Mesenchymal stem cell (in vitro differentiated cells and primary cell): ENCODE measurements around the gene DOCK11.
"Not testable (repeated sequence)": the region's sequence is repeated elsewhere in the genome, so short reads cannot be mapped to it uniquely, and the experiment has no call there.

Source experiments
- DNase-seq: peaks from one replicate; pipeline ENCODE4 v3.0.0-alpha.2; 2013
- H2AFZ ChIP-seq: one replicate; pipeline ENCODE4 v1.6.1; 2013; ENCODE audit warnings: low read depth, mild to moderate bottlenecking, control low read depth, inconsistent platforms, low read length, moderate library complexity
- H2AK5ac ChIP-seq: 2 replicates; pipeline ENCODE4 v1.6.1; 2013; ENCODE audit warnings: low read length, moderate library complexity, mild to moderate bottlenecking, inconsistent platforms; ENCODE audit not compliant: severe bottlenecking
- H2BK120ac ChIP-seq: one replicate; pipeline ENCODE4 v1.6.1; 2013; ENCODE audit warnings: low read depth, mild to moderate bottlenecking, inconsistent platforms, low read length, moderate library complexity
- H2BK12ac ChIP-seq, 2 experiments: one replicate each; pipeline ENCODE4 v1.6.1; 2013; ENCODE audit warnings: inconsistent platforms in 2 of 2, low read length in 2 of 2, mild to moderate bottlenecking in 2 of 2, moderate library complexity in 2 of 2, control low read depth in 1 of 2
- H2BK15ac ChIP-seq: one replicate; pipeline ENCODE4 v1.6.1; 2013; ENCODE audit warnings: mild to moderate bottlenecking, low read depth, inconsistent platforms; ENCODE audit not compliant: poor library complexity, severe bottlenecking
- H2BK5ac ChIP-seq: 2 replicates; pipeline ENCODE4 v1.6.1; 2013; ENCODE audit warnings: low read depth, mild to moderate bottlenecking, low read length, control low read depth, inconsistent platforms; ENCODE audit not compliant: poor library complexity, severe bottlenecking
- H3K14ac ChIP-seq, 2 experiments: one replicate each; pipeline ENCODE4 v1.6.1; 2013; ENCODE audit warnings: inconsistent platforms in 2 of 2, low read length in 2 of 2, control low read depth in 1 of 2, mild to moderate bottlenecking in 1 of 2, moderate library complexity in 1 of 2
- H3K18ac ChIP-seq, 2 experiments: one replicate each; pipeline ENCODE4 v1.6.1; 2013; ENCODE audit warnings: inconsistent platforms in 2 of 2, low read length in 2 of 2, control low read depth in 1 of 2, low read depth in 1 of 2, mild to moderate bottlenecking in 1 of 2
- H3K23ac ChIP-seq, 2 experiments: one replicate each; pipeline ENCODE4 v1.6.1; 2013; ENCODE audit warnings: inconsistent platforms in 2 of 2, low read length in 2 of 2, mild to moderate bottlenecking in 2 of 2, moderate library complexity in 2 of 2, control low read depth in 1 of 2
- H3K27ac ChIP-seq: 2 replicates; pipeline ENCODE4 v1.5.1; 2013; ENCODE audit warnings: mild to moderate bottlenecking, moderate library complexity, low read length, control low read depth, inconsistent platforms; ENCODE audit not compliant: poor library complexity, severe bottlenecking
- H3K27me3 ChIP-seq, 2 experiments: 2 replicates each; pipeline versions ENCODE4 v1.6.1 to v1.7.0; 2013; ENCODE audit warnings: low read length in 2 of 2, mild to moderate bottlenecking in 2 of 2, moderate library complexity in 2 of 2, control low read depth in 1 of 2, inconsistent platforms in 1 of 2; ENCODE audit not compliant: control insufficient read depth in 1 of 2, insufficient read depth in 1 of 2
- H3K36me3 ChIP-seq, 2 experiments: 2 replicates each; pipeline versions ENCODE4 v1.6.1 to v1.7.0; 2013; ENCODE audit warnings: low read length in 2 of 2, control low read depth in 1 of 2, inconsistent platforms in 1 of 2, low read depth in 1 of 2, mild to moderate bottlenecking in 1 of 2; ENCODE audit not compliant: insufficient read depth in 2 of 2, control insufficient read depth in 1 of 2
- H3K4ac ChIP-seq, 2 experiments: one replicate each; pipeline ENCODE4 v1.6.1; 2013; ENCODE audit warnings: inconsistent platforms in 2 of 2, low read length in 2 of 2, mild to moderate bottlenecking in 2 of 2, moderate library complexity in 2 of 2, control low read depth in 1 of 2, low read depth in 1 of 2
- H3K4me1 ChIP-seq: 2 replicates; pipeline ENCODE4 v1.6.1; 2013; ENCODE audit warnings: low read depth, low read length, control low read depth; ENCODE audit not compliant: control insufficient read depth, insufficient read depth
- H3K4me2 ChIP-seq: 2 replicates; pipeline ENCODE4 v1.6.1; 2013; ENCODE audit warnings: low read length, mild to moderate bottlenecking, inconsistent platforms; ENCODE audit not compliant: poor library complexity, severe bottlenecking
- H3K4me3 ChIP-seq, 2 experiments: 2 replicates each; pipeline versions ENCODE4 v1.5.1 to v1.7.0; 2013; ENCODE audit warnings: low read length in 2 of 2, mild to moderate bottlenecking in 2 of 2, control low read depth in 1 of 2, low read depth in 1 of 2; ENCODE audit not compliant: insufficient read depth in 1 of 2
- H3K79me1 ChIP-seq: replicated peaks from 2 replicates; pipeline ENCODE4 v1.6.1; 2013; ENCODE audit warnings: mild to moderate bottlenecking, control low read depth, low read length, inconsistent platforms; ENCODE audit not compliant: poor library complexity, severe bottlenecking
- H3K9ac ChIP-seq: 2 replicates; pipeline ENCODE4 v1.7.0; 2013; ENCODE audit warnings: mild to moderate bottlenecking, low read length, moderate library complexity
- H3K9me3 ChIP-seq: 2 replicates; pipeline ENCODE4 v1.7.0; 2013; ENCODE audit warnings: mild to moderate bottlenecking, low read length; ENCODE audit not compliant: control insufficient read depth
- H4K8ac ChIP-seq: one replicate; pipeline ENCODE4 v1.6.1; 2013; ENCODE audit warnings: inconsistent platforms, mild to moderate bottlenecking, low read length, moderate library complexity
- H4K91ac ChIP-seq: one replicate; pipeline ENCODE4 v1.6.1; 2013; ENCODE audit warnings: mild to moderate bottlenecking, low read length, inconsistent platforms
- WGBS: methylation state at CpG from one replicate; pipeline ENCODE4 v1.1.7; 2013; ENCODE audit warnings: mixed read lengths; 5-methylcytosine and 5-hydroxymethylcytosine counted together

DOCK11 gene

DNA sequence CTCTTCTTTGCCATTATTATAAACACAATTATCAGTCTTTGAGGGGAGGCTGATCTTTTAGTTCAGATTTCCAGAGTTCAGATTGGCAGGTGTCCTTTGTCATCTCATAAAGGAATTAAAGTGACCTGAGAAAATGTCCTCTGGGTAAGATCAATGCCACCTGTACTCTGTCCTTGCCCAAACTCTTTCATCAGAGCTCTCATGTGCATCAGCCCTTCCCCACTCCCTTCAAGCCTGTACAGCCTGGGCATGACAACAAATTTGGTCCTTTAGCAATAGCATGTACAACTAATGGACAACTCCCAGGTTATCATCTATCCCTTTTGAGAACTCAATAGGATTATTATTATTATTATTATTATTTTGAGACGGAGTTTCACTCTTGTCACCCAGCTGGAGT is 8.9 kb upstream of the DOCK11 start:
- H3K4me1 ChIP-seq, H3K9ac ChIP-seq, H3K9me3 ChIP-seq, H2BK12ac ChIP-seq, H3K23ac ChIP-seq, H3K4ac ChIP-seq, H4K8ac ChIP-seq, H2BK120ac ChIP-seq, H3K4me2 ChIP-seq, H3K4me3 ChIP-seq, H2BK5ac ChIP-seq, H2AK5ac ChIP-seq, H2AFZ ChIP-seq, H3K18ac ChIP-seq, H3K14ac ChIP-seq, H2BK15ac ChIP-seq, H3K27me3 ChIP-seq, H3K27ac ChIP-seq, H4K91ac ChIP-seq, H3K79me1 ChIP-seq, DNase-seq, H3K36me3 ChIP-seq: not testable (repeated sequence)
- 100% methylated on average over 1 of the region's 1 CpG for WGBS

DNA sequence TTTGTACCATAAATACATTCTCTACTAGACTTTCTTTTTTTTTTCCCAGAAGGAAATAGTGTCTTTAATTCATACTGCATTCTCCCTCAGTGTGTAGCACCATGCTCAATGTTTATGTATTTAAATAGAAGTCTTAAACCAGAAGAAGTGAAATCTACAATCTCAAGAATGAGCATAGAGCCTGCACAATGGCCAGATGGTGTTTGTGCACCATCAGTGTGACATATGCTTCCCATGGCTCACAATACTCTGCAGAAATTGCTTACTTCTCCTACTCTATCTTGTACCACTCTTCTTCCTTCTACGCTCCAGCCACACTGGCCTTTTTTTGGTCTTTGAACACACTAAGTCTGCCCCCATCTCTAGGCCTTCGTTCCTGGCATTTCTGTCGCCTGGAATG is 2.6 kb upstream of the DOCK11 start:
- Histone ChIP-seq H2BK12ac (no peak overlapping the region), H3K18ac (no peak overlapping the region), H3K4me2 (no peak overlapping the region), H3K14ac (no peak overlapping the region), H2BK5ac (no peak overlapping the region), H2BK120ac (no peak overlapping the region), H3K4me1 (peaks cover 7% of the 10 kb centered on the region), H3K27ac (no peak overlapping the region), H4K8ac (no peak overlapping the region), H4K91ac (no peak overlapping the region), H3K4ac (no peak overlapping the region), H3K79me1 (peaks cover 2% of the 10 kb centered on the region), H2AFZ (no peak overlapping the region), H3K4me3 (no peak overlapping the region), H3K9me3 (no peaks in the 10 kb centered on the region), H3K27me3 (no peaks in the 10 kb centered on the region), H2AK5ac (no peak overlapping the region), H2BK15ac (no peak overlapping the region), H3K9ac (no peak overlapping the region), H3K23ac (no peak overlapping the region), H3K36me3 (no peaks in the 10 kb centered on the region)
- DNase-seq: no peak
- WGBS: 98% methylated on average over 3 of the region's 3 CpGs

DNA sequence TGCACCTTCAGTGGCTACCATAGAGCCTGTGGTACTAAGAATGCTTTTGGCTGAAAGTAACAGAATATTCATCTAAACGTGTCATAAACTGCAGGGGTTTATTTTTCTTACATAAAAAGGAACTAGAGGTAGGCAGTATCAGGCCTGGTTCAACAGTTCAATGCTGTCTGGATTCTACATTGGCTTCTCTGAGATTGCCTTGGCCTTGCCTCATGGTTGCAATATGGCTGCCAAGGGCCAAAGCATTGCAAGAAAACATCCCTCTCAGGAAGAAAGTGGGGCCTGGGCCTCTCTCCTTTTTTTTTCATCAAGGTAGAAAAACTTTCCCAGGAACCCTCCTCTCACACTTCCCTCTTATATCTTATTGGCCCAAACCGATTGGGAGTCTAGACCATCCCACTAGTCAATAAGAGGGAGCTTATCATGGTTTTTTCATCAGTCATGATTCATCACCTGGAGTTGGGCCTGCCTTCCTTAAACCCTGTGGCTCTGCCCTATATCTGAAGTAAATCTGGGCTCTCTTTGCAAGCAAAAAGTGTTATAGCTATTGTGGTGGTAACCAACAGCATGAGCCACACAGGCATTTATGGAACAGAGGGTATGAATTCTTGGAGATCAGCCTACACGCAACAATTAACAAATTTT is 1.8 kb upstream of the DOCK11 start:
- 79% methylated on average over 2 of the region's 3 CpGs for WGBS
- H3K27ac ChIP-seq: no peak overlapping the region

DNA sequence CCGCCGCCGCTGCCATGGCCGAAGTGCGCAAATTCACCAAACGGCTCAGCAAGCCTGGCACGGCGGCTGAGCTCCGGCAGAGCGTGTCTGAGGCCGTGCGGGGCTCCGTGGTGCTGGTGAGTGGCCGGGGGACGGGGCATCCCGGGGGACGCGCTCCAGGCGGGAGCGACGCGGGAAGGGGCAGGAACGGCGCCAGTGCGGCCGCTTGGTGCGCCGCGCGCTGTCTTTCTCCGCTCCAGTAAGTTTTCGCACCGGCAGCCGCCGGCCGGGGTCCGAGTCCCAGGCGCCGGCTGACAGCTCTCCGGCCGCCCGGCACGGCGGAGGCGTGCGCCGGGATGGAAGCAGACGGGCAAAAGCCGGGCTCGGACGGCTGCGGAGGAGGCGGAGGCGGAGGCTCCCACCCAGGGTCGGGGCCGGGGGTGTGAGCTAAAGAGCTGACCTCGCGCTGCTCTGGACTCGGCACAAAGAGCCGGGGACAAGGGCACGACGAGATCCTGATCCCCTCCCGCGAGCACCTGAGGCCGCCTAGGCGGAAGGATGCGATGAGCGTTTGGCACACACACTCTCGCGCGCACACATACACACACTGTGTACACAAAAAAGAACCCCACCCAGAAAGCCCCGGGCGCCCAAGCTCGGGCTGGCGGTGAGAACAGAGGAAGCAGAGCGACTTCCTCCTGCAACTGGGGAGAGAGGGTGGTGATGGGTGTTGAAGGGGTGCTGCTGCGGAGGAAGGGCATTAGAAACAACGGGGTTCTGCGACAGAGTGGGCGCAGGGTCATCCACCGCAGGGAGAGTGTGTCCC is 545 bp downstream of the DOCK11 start:
- 0% methylated on average over 31 of the region's 81 CpGs for WGBS
- peak overlapping the region; percentile 88 for H3K9ac ChIP-seq
- peak overlapping the region; percentile 96 for H2AFZ ChIP-seq

More for the DNA sequence above, 1.8 kb upstream of the DOCK11 start:
- Histone ChIP-seq H2BK120ac (no peak overlapping the region), H3K23ac (no peak overlapping the region), H3K4me3 (no peak overlapping the region), H2BK5ac (no peak overlapping the region), H4K8ac (no peak overlapping the region), H3K9ac (no peak overlapping the region), H3K36me3 (no peaks in the 10 kb centered on the region), H3K14ac (no peak overlapping the region), H3K4me1 (peaks cover 7% of the 10 kb centered on the region), H2AK5ac (no peak overlapping the region), H2BK12ac (no peak overlapping the region), H2BK15ac (no peak overlapping the region), H2AFZ (no peak overlapping the region), H3K79me1 (peaks cover 2% of the 10 kb centered on the region), H4K91ac (no peak overlapping the region), H3K27me3 (no peaks in the 10 kb centered on the region), H3K4me2 (no peak overlapping the region), H3K4ac (no peak overlapping the region), H3K18ac (no peak overlapping the region), H3K9me3 (no peaks in the 10 kb centered on the region)
- no peak for DNase-seq

More for the DNA sequence above, 545 bp downstream of the DOCK11 start:
- Histone ChIP-seq H3K79me1 (peaks cover 2% of the 10 kb centered on the region), H3K4ac (peak overlapping the region in 1 of 2 experiments; percentile 69), H3K27me3 (no peaks in the 10 kb centered on the region), H4K91ac (peak overlapping the region; percentile 7), H2BK5ac (no peak overlapping the region), H3K23ac (no peak overlapping the region), H2BK15ac (peak overlapping the region; percentile 48), H3K27ac (no peak overlapping the region), H2BK120ac (peak overlapping the region; percentile 49), H3K4me3 (peak overlapping the region; percentile 79 to 85), H3K4me1 (peaks cover 7% of the 10 kb centered on the region), H3K36me3 (no peaks in the 10 kb centered on the region), H3K14ac (peak overlapping the region in 1 of 2 experiments; percentile 93), H3K9me3 (no peaks in the 10 kb centered on the region), H2AK5ac (no peak overlapping the region), H2BK12ac (peak overlapping the region in 1 of 2 experiments; percentile 78), H4K8ac (no peak overlapping the region), H3K18ac (peak overlapping the region; percentile 14 to 98), H3K4me2 (peak overlapping the region; percentile 70)
- DNase-seq: peak; percentile 20
